KMS-11 (cell line): ENCODE data around the gene SPINT4.
"Not testable (repeated sequence)": the region's sequence is repeated elsewhere in the genome, so short reads cannot be mapped to it uniquely, and the experiment has no call there.

ENCODE experiments used
- H2AFZ ChIP-seq: fragments of 200-600 bp; sonication (generic); 2 replicates; pipeline ENCODE4 v1.6.1; 2016; ENCODE audit warnings: antibody characterized with exemption, mixed run types, low read depth
- H3K27ac ChIP-seq: fragments of 200-600 bp; sonication (generic); 2 replicates; pipeline ENCODE4 v1.6.1; 2016; ENCODE audit warnings: mild to moderate bottlenecking, mixed run types
- H3K27me3 ChIP-seq: fragments of 200-600 bp; sonication (generic); 2 replicates; pipeline ENCODE4 v1.6.1; 2017; ENCODE audit warnings: mild to moderate bottlenecking, low read depth, mixed run types, moderate library complexity; ENCODE audit not compliant: insufficient read depth
- H3K36me3 ChIP-seq: fragments of 200-600 bp; sonication (generic); 2 replicates; pipeline ENCODE4 v1.6.1; 2017; ENCODE audit warnings: mild to moderate bottlenecking, mixed run types; ENCODE audit not compliant: insufficient read depth
- H3K4me1 ChIP-seq: fragments of 200-600 bp; sonication (generic); 2 replicates; pipeline ENCODE4 v1.6.1; 2016; ENCODE audit warnings: mild to moderate bottlenecking, low read depth, mixed run types; ENCODE audit not compliant: poor library complexity, severe bottlenecking
- H3K4me2 ChIP-seq: fragments of 200-600 bp; sonication (generic); 2 replicates; pipeline ENCODE4 v1.7.0; 2016; ENCODE audit warnings: mild to moderate bottlenecking, mixed run types
- H3K4me3 ChIP-seq: fragments of 200-600 bp; sonication (generic); IDR thresholded peaks from 2 replicates; pipeline ENCODE4 v1.6.1; 2017; ENCODE audit warnings: low read depth, low read length, mixed read lengths; ENCODE audit not compliant: insufficient read depth
- H3K79me2 ChIP-seq: fragments of 200-600 bp; sonication (generic); 2 replicates; pipeline ENCODE4 v1.6.1; 2016; ENCODE audit warnings: low read depth, mixed run types; ENCODE audit not compliant: insufficient read depth
- H3K9ac ChIP-seq: fragments of 200-600 bp; sonication (generic); 2 replicates; pipeline ENCODE4 v1.6.1; 2016; ENCODE audit warnings: mild to moderate bottlenecking, mixed run types
- H4K20me1 ChIP-seq: fragments of 200-600 bp; sonication (generic); 2 replicates; pipeline ENCODE4 v1.6.1; 2016; ENCODE audit warnings: mild to moderate bottlenecking, mixed run types; ENCODE audit not compliant: insufficient read depth
- TF ChIP-seq, protein P1 (sequence below): fragments of 200-600 bp; sonication (generic); conservative IDR thresholded peaks from 2 replicates; pipeline ENCODE4 v1.6.1; 2017; ENCODE audit warnings: low read depth, mild to moderate bottlenecking, antibody characterized with exemption, low read length, moderate library complexity, mixed read lengths

SPINT4 gene

GRCh38 chr20:45722047-45722446 is at the start of gene SPINT4:
TSS of gene SPINT4 (plus strand) at chr20:45722347. CDS start at chr20:45722368, 21 bp downstream.
- Histone ChIP-seq H3K9ac (no peak within 1 kb of the TSS), H4K20me1 (no peaks in the 10 kb centered on the region), H3K27ac (no peak within 1 kb of the TSS), H3K4me2 (no peak within 1 kb of the TSS), H3K4me1 (peaks cover 19% of the 10 kb centered on the region), H2AFZ (no peak within 1 kb of the TSS), H3K4me3 (no peak within 1 kb of the TSS), H3K79me2 (no peaks in the 10 kb centered on the region), H3K27me3 (no peaks in the 10 kb centered on the region), H3K36me3 (no peaks in the 10 kb centered on the region)
- TF ChIP-seq, protein P1, sequence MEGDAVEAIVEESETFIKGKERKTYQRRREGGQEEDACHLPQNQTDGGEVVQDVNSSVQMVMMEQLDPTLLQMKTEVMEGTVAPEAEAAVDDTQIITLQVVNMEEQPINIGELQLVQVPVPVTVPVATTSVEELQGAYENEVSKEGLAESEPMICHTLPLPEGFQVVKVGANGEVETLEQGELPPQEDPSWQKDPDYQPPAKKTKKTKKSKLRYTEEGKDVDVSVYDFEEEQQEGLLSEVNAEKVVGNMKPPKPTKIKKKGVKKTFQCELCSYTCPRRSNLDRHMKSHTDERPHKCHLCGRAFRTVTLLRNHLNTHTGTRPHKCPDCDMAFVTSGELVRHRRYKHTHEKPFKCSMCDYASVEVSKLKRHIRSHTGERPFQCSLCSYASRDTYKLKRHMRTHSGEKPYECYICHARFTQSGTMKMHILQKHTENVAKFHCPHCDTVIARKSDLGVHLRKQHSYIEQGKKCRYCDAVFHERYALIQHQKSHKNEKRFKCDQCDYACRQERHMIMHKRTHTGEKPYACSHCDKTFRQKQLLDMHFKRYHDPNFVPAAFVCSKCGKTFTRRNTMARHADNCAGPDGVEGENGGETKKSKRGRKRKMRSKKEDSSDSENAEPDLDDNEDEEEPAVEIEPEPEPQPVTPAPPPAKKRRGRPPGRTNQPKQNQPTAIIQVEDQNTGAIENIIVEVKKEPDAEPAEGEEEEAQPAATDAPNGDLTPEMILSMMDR: no peak

- no peaks in the 10 kb centered on the region for H3K79me2 ChIP-seq
- no peak overlapping the region for H3K9ac ChIP-seq
- no peak overlapping the region for H2AFZ ChIP-seq
- H3K4me1 ChIP-seq: no peaks in the 10 kb centered on the region
- no peaks in the 10 kb centered on the region for H3K27me3 ChIP-seq
- TF ChIP-seq, protein P1: no peak
- H4K20me1 ChIP-seq: no peaks in the 10 kb centered on the region
- H3K36me3 ChIP-seq: no peaks in the 10 kb centered on the region
- no peak overlapping the region for H3K4me2 ChIP-seq
- H3K4me3 ChIP-seq: no peak overlapping the region
- no peak overlapping the region for H3K27ac ChIP-seq
Observed at GRCh38 chr20:45672765-45673164, 49.4 kb upstream of the SPINT4 start.

DNA sequence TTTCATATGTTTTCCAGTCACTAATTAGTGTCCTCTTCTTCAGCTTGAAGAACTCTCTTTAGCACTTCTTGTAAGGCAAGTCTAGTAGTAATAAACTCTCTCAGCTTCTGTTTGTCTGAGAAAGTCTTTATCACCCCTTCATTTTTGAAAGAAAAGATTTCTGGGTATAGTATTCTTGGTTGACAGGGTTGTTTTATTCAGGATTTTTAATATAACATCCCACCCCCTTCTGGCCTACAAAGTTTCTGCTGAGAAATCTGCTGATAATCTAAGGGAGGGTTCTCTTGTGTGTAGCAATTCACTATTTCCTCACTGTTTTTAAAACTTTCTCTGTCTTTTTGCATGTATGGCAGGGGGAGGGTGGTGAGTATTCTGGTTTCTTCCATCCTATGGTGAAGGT is 42.5 kb upstream of the SPINT4 start:
- H2AFZ ChIP-seq: no peak overlapping the region
- TF ChIP-seq, protein P1: no peak
- no peaks in the 10 kb centered on the region for H3K4me1 ChIP-seq

GRCh38 chr20:45685896-45686295 is 36.3 kb upstream of the SPINT4 start:
- no peak overlapping the region for H3K9ac ChIP-seq
- H3K4me1 ChIP-seq: no peaks in the 10 kb centered on the region
- no peak overlapping the region for H3K4me2 ChIP-seq
- H4K20me1 ChIP-seq: no peaks in the 10 kb centered on the region
- no peak overlapping the region for H3K27ac ChIP-seq
- no peaks in the 10 kb centered on the region for H3K79me2 ChIP-seq
- no peaks in the 10 kb centered on the region for H3K36me3 ChIP-seq
- no peak overlapping the region for H2AFZ ChIP-seq
- no peak overlapping the region for H3K4me3 ChIP-seq
- TF ChIP-seq, protein P1: no peak
- no peaks in the 10 kb centered on the region for H3K27me3 ChIP-seq

More for the DNA sequence above, 42.5 kb upstream of the SPINT4 start:
- no peak overlapping the region for H3K4me2 ChIP-seq
- H3K9ac ChIP-seq: no peak overlapping the region
- H3K4me3 ChIP-seq: no peak overlapping the region
- no peaks in the 10 kb centered on the region for H3K36me3 ChIP-seq
- H3K79me2 ChIP-seq: no peaks in the 10 kb centered on the region
- H3K27ac ChIP-seq: no peak overlapping the region
- no peaks in the 10 kb centered on the region for H3K27me3 ChIP-seq
- H4K20me1 ChIP-seq: no peaks in the 10 kb centered on the region

DNA sequence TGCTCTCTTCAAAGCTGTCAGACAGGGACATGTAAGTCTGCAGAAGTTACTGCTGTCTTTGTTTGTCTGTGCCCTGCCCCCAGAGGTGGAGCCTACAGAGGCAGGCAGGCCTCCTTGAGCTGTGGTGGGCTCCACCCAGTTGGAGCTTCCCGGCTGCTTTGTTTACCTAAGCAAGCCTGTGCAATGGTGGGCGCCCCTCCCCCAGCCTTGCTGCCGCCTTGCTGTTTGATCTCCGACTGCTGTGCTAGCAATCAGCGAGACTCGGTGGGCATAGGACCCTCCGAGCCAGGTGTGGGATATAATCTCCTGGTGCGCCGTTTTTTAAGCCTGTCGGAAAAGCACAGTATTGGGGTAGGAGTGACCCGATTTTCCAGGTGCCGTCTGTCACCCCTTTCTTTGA is 28.8 kb upstream of the SPINT4 start:
- H2AFZ ChIP-seq, H3K36me3 ChIP-seq, H3K27me3 ChIP-seq, H3K79me2 ChIP-seq, H4K20me1 ChIP-seq, H3K4me1 ChIP-seq, H3K4me3 ChIP-seq, H3K9ac ChIP-seq, H3K4me2 ChIP-seq, H3K27ac ChIP-seq: not testable (repeated sequence)
